HG02981 (cell line): ENCODE results near the gene OS9.

Experiments used
- ATAC-seq: cut with Tn5 transposase; IDR thresholded peaks from one replicate; pipeline ENCODE4 v1.9.1; 2021; ENCODE audit warnings: mild to moderate bottlenecking, moderate library complexity; ENCODE audit not compliant: unreplicated experiment

The OS9 gene

GRCh38 chr12:57764662-57765002 lies 70.7 kb downstream of the OS9 start:
- ATAC-seq = no peak

GRCh38 chr12:57765003-57765697 lies 71.2 kb downstream of the OS9 start:
- no peak for ATAC-seq

GRCh38 chr12:57765698-57766463 lies 71.9 kb downstream of the OS9 start:
- no peak for ATAC-seq

GRCh38 chr12:57766464-57767304 lies 72.8 kb downstream of the OS9 start, which contains the start of gene CYP27B1:
TSS of gene CYP27B1 (minus strand) at chr12:57767078. CDS start at chr12:57767041, 37 bp downstream.
- no peak for ATAC-seq

GRCh38 chr12:57767305-57767698 lies 73.4 kb downstream of the OS9 start:
- ATAC-seq = no peak

GRCh38 chr12:57767876-57768275 lies 73.9 kb downstream of the OS9 start:
- ATAC-seq = no peak

- ATAC-seq = no peak
Measured at GRCh38 chr12:57769594-57769993, 75.7 kb downstream of the OS9 start.

- ATAC-seq = no peak
Measured at GRCh38 chr12:57770734-57771133, 76.8 kb downstream of the OS9 start.
